Gastroesophageal sphincter (tissue), 3 donors: ENCODE data around the gene BPI.

Source experiments
- CTCF ChIP-seq, 4 experiments: fragments of 200-600 bp in 2 of 4; fragments of 450-650 bp in 2 of 4; sonication (generic) in 1 of 4; IDR thresholded peaks; one replicate each; pipeline ENCODE4 v1.5.1; 2017 to 2019; ENCODE audit warnings: antibody characterized with exemption in 4 of 4, mild to moderate bottlenecking in 2 of 4, moderate library complexity in 2 of 4
- EP300 ChIP-seq: sonication (generic); formaldehyde crosslinking; IDR thresholded peaks from one replicate; pipeline ENCODE4 v1.6.1; 2017; ENCODE audit warnings: antibody characterized with exemption, mild to moderate bottlenecking

- TF ChIP-seq CTCF (IDR thresholded peaks at IDR 0.05) (no peak), EP300 (no peak)
These were observed 11.5 kb downstream of the BPI start for GRCh38 chr20:38315290-38315966.
